ENCODE results near the gene RNF43.

RNF43 gene

DNA sequence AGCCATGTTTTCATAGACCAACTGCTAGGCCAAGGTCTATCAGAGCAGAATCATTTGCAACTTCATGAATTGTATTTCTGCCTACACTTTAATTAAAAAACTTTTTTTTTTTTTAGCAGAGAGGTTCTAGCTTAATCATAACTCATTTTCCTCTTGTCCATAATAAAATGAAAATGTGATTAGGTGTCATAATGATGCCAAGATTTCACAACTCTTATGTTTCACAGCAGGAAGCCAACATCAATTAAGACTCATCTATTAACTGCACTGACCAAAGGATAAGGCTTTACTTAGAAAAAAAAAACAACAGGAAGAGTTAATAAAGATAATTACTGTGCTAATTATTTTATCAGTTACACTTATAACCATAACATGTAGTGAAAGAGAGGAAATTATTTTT lies 18.9 kb upstream of the RNF43 start:
- DNase-seq (ENCODE audit: low spot score): no peak
- TF ChIP-seq, protein P1, sequence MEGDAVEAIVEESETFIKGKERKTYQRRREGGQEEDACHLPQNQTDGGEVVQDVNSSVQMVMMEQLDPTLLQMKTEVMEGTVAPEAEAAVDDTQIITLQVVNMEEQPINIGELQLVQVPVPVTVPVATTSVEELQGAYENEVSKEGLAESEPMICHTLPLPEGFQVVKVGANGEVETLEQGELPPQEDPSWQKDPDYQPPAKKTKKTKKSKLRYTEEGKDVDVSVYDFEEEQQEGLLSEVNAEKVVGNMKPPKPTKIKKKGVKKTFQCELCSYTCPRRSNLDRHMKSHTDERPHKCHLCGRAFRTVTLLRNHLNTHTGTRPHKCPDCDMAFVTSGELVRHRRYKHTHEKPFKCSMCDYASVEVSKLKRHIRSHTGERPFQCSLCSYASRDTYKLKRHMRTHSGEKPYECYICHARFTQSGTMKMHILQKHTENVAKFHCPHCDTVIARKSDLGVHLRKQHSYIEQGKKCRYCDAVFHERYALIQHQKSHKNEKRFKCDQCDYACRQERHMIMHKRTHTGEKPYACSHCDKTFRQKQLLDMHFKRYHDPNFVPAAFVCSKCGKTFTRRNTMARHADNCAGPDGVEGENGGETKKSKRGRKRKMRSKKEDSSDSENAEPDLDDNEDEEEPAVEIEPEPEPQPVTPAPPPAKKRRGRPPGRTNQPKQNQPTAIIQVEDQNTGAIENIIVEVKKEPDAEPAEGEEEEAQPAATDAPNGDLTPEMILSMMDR (IDR thresholded peaks at IDR 0.05; ENCODE audit: extremely low read depth, insufficient read depth, missing control alignments): no peak
- in situ Hi-C loops (cut with MboI; ENCODE audit: low pct_unique_long_range_greater_than_20kb, low sequenced_read_pairs, unreplicated experiment): no loop called here

DNA sequence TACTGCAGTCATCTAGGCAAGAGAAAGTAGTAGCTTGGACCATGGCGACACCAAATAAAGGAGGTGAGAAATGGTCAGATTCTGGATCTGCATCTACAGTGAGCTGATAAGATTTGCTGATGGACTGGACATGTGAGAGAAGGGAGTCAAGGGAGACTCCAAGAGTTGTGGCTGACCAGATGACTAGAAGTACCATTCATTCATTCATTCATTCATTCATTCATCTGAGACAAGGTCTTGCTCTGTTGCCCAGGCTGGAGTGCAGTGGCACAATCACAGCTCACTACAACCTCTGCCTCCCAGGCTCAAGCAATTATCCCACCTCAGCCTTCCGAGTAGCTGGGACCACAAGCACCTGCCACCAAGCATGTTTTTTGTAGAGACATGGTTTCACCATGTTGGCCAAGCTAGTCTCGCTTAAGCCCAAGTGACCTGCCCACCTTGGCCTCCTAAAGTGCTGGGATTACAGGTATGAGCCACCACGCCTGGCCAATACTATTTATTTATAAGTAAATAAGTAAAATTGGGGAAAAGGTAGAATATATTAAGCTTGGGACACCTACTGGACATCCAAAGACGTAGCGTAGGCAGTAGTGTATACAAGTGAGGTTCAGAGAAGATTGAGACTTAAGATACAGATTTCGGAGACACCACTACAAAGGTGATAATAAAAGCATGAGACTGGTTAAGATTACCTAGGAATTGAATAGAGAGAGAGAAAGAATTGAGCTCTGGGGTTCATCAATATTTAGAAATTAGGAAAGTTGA lies 15.7 kb upstream of the RNF43 start:
- TF ChIP-seq, protein P1 (IDR thresholded peaks at IDR 0.05; ENCODE audit: extremely low read depth, insufficient read depth, missing control alignments): no peak
- DNase-seq (ENCODE audit: low spot score): no peak
- in situ Hi-C loops (cut with MboI; ENCODE audit: low pct_unique_long_range_greater_than_20kb, low sequenced_read_pairs, unreplicated experiment): no loop called here

DNA sequence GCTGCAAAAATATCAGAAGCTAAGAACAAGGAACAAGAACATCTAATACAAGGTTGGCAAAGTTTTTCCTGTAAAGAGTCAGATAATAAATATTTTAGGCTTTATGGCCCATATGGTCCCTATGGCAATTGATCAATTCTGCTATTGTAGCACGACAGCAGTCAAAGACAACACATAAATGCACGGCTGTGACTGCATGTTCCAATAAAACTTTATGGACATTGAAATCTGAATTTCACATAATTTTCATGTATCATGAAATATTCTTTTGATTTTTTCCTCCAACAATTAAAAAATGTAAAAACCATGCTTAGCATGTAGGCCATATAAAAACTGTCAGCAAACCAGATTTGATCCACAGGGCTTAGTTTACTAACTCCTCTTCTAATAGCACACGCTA lies 10.5 kb upstream of the RNF43 start:
- in situ Hi-C loops (cut with MboI; ENCODE audit: low pct_unique_long_range_greater_than_20kb, low sequenced_read_pairs, unreplicated experiment): no loop called here
- DNase-seq (ENCODE audit: low spot score): no peak
- TF ChIP-seq, protein P1 (IDR thresholded peaks at IDR 0.05; ENCODE audit: extremely low read depth, insufficient read depth, missing control alignments): no peak

DNA sequence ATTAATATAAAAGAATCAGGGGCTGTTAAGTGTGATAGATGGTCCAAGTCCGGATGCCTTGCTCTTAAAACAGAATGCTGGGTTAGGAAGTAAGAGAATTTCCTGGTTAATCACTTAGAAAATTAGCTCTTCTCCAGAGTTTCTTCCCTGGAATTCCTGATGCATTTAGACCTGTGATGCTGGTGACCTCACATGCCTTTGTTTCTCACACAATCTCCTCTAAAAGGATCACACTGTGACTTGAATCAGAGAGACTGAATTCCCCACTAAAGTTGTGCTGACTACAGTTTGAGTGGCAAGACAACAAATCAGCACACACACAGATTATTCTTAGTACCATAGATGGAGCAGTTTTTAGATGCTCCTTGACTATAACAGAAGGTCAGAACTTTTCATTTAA lies 4.4 kb upstream of the RNF43 start:
- DNase-seq (ENCODE audit: low spot score): no peak
- in situ Hi-C loops (cut with MboI; ENCODE audit: low pct_unique_long_range_greater_than_20kb, low sequenced_read_pairs, unreplicated experiment): no loop called here
- TF ChIP-seq, protein P1 (IDR thresholded peaks at IDR 0.05; ENCODE audit: extremely low read depth, insufficient read depth, missing control alignments): no peak

DNA sequence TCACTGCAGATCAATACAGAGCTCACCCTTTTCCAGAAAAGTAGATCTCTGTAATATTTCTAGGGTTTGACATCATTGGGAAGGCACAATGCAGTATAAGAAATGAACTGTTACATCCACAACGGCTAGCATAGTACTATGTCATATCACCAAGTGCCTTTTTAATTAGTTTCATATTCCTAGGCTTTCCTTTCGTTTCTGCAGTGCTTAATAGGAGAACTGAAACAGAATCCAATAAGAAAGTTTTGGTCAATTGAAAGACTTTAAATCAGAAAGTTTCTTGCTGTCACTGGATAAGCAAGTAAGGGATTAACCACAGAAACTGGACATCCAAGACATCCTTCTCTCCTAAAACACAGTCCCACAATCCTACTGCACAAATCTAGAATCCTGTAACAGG lies 3.5 kb upstream of the RNF43 start:
- in situ Hi-C loops (cut with MboI; ENCODE audit: low pct_unique_long_range_greater_than_20kb, low sequenced_read_pairs, unreplicated experiment): no loop called here
- no peak for DNase-seq (ENCODE audit: low spot score)
- TF ChIP-seq, protein P1 (IDR thresholded peaks at IDR 0.05; ENCODE audit: extremely low read depth, insufficient read depth, missing control alignments): no peak

DNA sequence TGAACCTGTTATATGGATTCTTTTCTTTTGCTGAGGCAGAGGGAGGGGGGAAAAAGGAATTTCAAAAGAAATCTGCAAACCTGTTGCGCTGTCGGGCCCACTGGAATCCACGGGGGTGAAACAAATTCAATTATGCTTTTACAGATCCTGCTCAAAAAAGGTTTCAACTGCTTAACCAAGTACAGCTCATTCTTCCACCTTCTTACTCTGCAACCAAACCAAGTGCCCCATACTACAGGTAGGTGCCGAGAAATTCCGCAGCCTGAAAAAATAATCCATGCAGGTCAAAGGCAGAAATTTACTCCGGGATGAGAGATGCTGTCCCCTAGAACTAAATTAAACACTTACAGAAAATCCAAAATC lies 416 bp downstream of the RNF43 start:
- TF ChIP-seq, protein P1 (IDR thresholded peaks at IDR 0.05; ENCODE audit: extremely low read depth, insufficient read depth, missing control alignments): no peak
- in situ Hi-C loops (cut with MboI; ENCODE audit: low pct_unique_long_range_greater_than_20kb, low sequenced_read_pairs, unreplicated experiment): no loop called here
- DNase-seq (ENCODE audit: low spot score): no peak

Data from GM13977 (cell line).